HCT116 (cell line): ENCODE data around the gene TTC9B. TPM values are rescaled to one million over a fixed set of nuclear protein-coding genes. Genes with fewer than 3 reads are reported as not detected.

Experiments
- ATAC-seq: fragments of 200-7000 bp; cut with Tn5 transposase; 2 replicates; pipeline ENCODE4 v1.9.1; 2020; ENCODE audit warnings: mild to moderate bottlenecking, moderate library complexity
- BruUV-seq: library from RNA; stranded (reverse); fragments of 400-500 nt; replicated peaks from 2 replicates; lab custom pipeline; 2021; lab: Mats Ljungman, UMichigan
- CTCF ChIA-PET: fragments of 300-600 bp; sonication (Branson Sonifier 250); formaldehyde crosslinking; loops from one replicate; lab custom pipeline; 2021; ENCODE audit warnings: antibody characterized with exemption; lab: Charles Lee
- POLR2A ChIA-PET: fragments of 300-600, 350-600 bp; sonication (Branson Sonifier 250); formaldehyde crosslinking; loops from one replicate; lab custom pipeline; 2021; ENCODE audit warnings: antibody characterized with exemption; lab: Charles Lee
- RAD21 ChIA-PET, 2 experiments: fragments of 300-600 bp; sonication (Branson Sonifier 250); formaldehyde crosslinking; loops; one replicate each; lab custom pipeline; 2023; ENCODE audit warnings: low total read pairs in 2 of 2; ENCODE audit not compliant: uncharacterized antibody in 2 of 2, unreplicated experiment in 2 of 2, low non-redundant PET in 1 of 2; lab: Charles Lee
- DNase-seq: peaks from one replicate; pipeline ENCODE4 v3.0.0-alpha.2; 2010; ENCODE audit warnings: low read depth, low spot score
- H2AFZ ChIP-seq: fragments of 200-600 bp; shearing (Covaris generic), sonication (generic); 2 replicates; pipeline ENCODE4 v1.6.1; 2017; ENCODE audit warnings: low read depth, mixed run types, mixed read lengths, antibody characterized with exemption, low read length; ENCODE audit not compliant: poor library complexity, severe bottlenecking
- H3K27ac ChIP-seq: 2 replicates; pipeline ENCODE4 v1.5.1; 2012; ENCODE audit warnings: low read depth, low read length
- H3K27me3 ChIP-seq: fragments of 200-600 bp; sonication (generic); 2 replicates; pipeline ENCODE4 v1.6.1; 2016; ENCODE audit warnings: mixed run types, low read length, mixed read lengths; ENCODE audit not compliant: insufficient read depth
- H3K36me3 ChIP-seq, 2 experiments: fragments of 200-500 bp in 1 of 2; fragments of 200-600 bp in 1 of 2; sonication (Bioruptor generic) in 1 of 2; sonication (generic) in 1 of 2; 2 replicates each; pipeline versions ENCODE4 v1.5.1 to v1.6.1; 2014 to 2016; ENCODE audit warnings: low read length in 2 of 2, inconsistent platforms in 1 of 2, mixed read lengths in 1 of 2, mixed run types in 1 of 2; ENCODE audit not compliant: insufficient read depth in 2 of 2, control insufficient read depth in 1 of 2
- H3K4me1 ChIP-seq, 2 experiments: fragments of 200-600 bp in 1 of 2; sonication (generic) in 1 of 2; 2 replicates each; pipeline versions ENCODE4 v1.5.1 to v1.6.1; 2012 to 2017; ENCODE audit warnings: low read length in 2 of 2, inconsistent platforms in 1 of 2, mild to moderate bottlenecking in 1 of 2, mixed read lengths in 1 of 2, mixed run types in 1 of 2, moderate library complexity in 1 of 2; ENCODE audit not compliant: insufficient read depth in 2 of 2, control insufficient read depth in 1 of 2
- H3K4me2 ChIP-seq: fragments of 200-600 bp; sonication (generic); 2 replicates; pipeline ENCODE4 v1.6.1; 2017; ENCODE audit warnings: mixed run types, low read length, mixed read lengths
- H3K4me3 ChIP-seq, 2 experiments: fragments of 200-600 bp in 1 of 2; sonication (generic) in 1 of 2; replicated peaks in 1 of 2; 2 replicates each; pipeline ENCODE4 v1.5.1; 2011 to 2016; ENCODE audit warnings: low read length in 2 of 2, control low read depth in 1 of 2, low read depth in 1 of 2, mild to moderate bottlenecking in 1 of 2, mixed read lengths in 1 of 2, mixed run types in 1 of 2
- H3K79me2 ChIP-seq: fragments of 200-600 bp; sonication (generic); 2 replicates; pipeline ENCODE4 v1.6.1; 2017; ENCODE audit warnings: mild to moderate bottlenecking, mixed run types, low read length, moderate library complexity, mixed read lengths; ENCODE audit not compliant: insufficient read depth
- H3K9ac ChIP-seq: fragments of 200-600 bp; sonication (generic); 2 replicates; pipeline ENCODE4 v1.6.1; 2016; ENCODE audit warnings: low read length, mixed read lengths
- H3K9me2 ChIP-seq: fragments of 200-600 bp; sonication (generic), shearing (Covaris generic); 2 replicates; pipeline ENCODE4 v1.6.1; 2017; ENCODE audit warnings: mixed run types, mild to moderate bottlenecking, moderate library complexity; ENCODE audit not compliant: insufficient read depth
- H3K9me3 ChIP-seq, 2 experiments: fragments of 200-500 bp in 1 of 2; fragments of 200-600 bp in 1 of 2; sonication (Bioruptor generic) in 1 of 2; sonication (generic) in 1 of 2; 2 replicates each; pipeline ENCODE4 v1.6.1; 2014 to 2017; ENCODE audit warnings: low read length in 2 of 2, mixed read lengths in 2 of 2, inconsistent platforms in 1 of 2, low read depth in 1 of 2, mild to moderate bottlenecking in 1 of 2, mixed run types in 1 of 2, moderate library complexity in 1 of 2; ENCODE audit not compliant: control insufficient read depth in 1 of 2, insufficient read depth in 1 of 2
- H4K20me1 ChIP-seq: fragments of 200-600 bp; sonication (generic), shearing (Covaris generic); 2 replicates; pipeline ENCODE4 v1.6.1; 2017; ENCODE audit warnings: mixed run types, mild to moderate bottlenecking, moderate library complexity; ENCODE audit not compliant: insufficient read depth
- EGR1 ChIP-seq: IDR thresholded peaks from 2 replicates; pipeline ENCODE4 v1.6.1; 2012; ENCODE audit warnings: low read depth
- ELF1 ChIP-seq: IDR thresholded peaks from 2 replicates; pipeline ENCODE4 v1.6.1; 2012; ENCODE audit warnings: low read depth, borderline replicate concordance
- SRF ChIP-seq: IDR thresholded peaks from 2 replicates; pipeline ENCODE4 v1.6.1; 2012; ENCODE audit warnings: low read depth
- TCF7L2 ChIP-seq: IDR thresholded peaks from 2 replicates; pipeline ENCODE4 v1.7.0; 2011; ENCODE audit warnings: borderline replicate concordance, inconsistent platforms; ENCODE audit not compliant: insufficient read depth, insufficient read length; ENCODE audit errors: extremely low read depth
- intact Hi-C: fragments of 100-400 bp; cut with micrococcal nuclease; formaldehyde crosslinking; loops from 2 replicates; pipeline ENCODE4 v1.10.0; 2022
- total RNA-seq: library from RNA; stranded (reverse); gene quantifications from one replicate; pipeline ENCODE4 v1.2.1, GENCODE V29; 2021; ENCODE audit not compliant: unreplicated experiment
- TF ChIP-seq, protein P1 (sequence below), 3 experiments: fragments of 200-600 bp in 1 of 3; sonication (generic) in 1 of 3; IDR thresholded peaks in 2 of 3; conservative IDR thresholded peaks in 1 of 3; 2 replicates each; pipeline ENCODE4 v1.5.1; 2012 to 2017; ENCODE audit warnings: low read depth in 2 of 3, low read length in 2 of 3, antibody characterized with exemption in 1 of 3, borderline replicate concordance in 1 of 3, control low read depth in 1 of 3, mild to moderate bottlenecking in 1 of 3, mixed read lengths in 1 of 3, mixed run types in 1 of 3, moderate library complexity in 1 of 3; ENCODE audit not compliant: insufficient read depth in 1 of 3

Gene TTC9B
- total RNA-seq, 1 experiment from 2014 or later, result 1.7 TPM

DNA sequence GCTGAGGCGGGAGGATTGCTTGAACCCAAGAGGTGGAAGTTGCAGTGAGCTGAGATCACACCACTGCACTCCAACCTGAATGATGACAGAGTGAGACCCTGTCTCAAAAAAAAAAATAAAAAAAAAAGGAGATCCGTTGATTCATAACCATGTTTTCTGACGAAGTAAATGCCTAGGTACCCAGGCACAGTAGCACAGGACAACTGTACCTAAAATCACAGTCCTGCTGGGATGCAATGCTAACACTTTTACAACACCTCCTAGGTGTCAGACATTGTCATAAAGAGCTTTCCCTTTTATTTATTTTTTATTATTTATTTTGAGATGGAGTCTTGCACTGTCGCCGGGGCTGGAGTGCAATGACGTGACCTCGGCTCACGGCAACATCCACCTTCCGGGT lies 2.5 kb upstream of the TTC9B start:
- ChIA-PET CTCF (interaction anchor here (1.1 to 1.9 kb wide), 3 partner anchors 55 to 85 kb away, joined by 3 to 5 read pairs (median 3); no protein-coding TSS in a partner anchor), POLR2A (no interaction called here), RAD21 (interaction anchor here in 1 of 2 experiments (1.6 kb wide), 1 partner anchor 81 kb away, joined by 4 read pairs; no protein-coding TSS in a partner anchor)
- Histone ChIP-seq H3K79me2 (peaks cover 6% of the 10 kb centered on the region; the same call in 1 of the 2 replicates), H2AFZ (no peak overlapping the region), H3K4me1 (peaks cover 45 to 91% of the 10 kb centered on the region in 2 experiments), H3K4me2 (peak overlapping the region; percentile 76), H3K4me3 (peak overlapping the region in 1 of 2 experiments; percentile 45; a peak in 1 of 4 replicates), H3K9me2 (no peaks in the 10 kb centered on the region), H3K36me3 (no peaks in the 10 kb centered on the region), H3K9ac (peak overlapping the region; percentile 55), H3K9me3 (no peaks in the 10 kb centered on the region), H4K20me1 (no peaks in the 10 kb centered on the region), H3K27ac (peak overlapping the region; percentile 72), H3K27me3 (no peaks in the 10 kb centered on the region)
- ATAC-seq, result no peak
- DNase-seq, result no peak
- no TSS peak for BruUV-seq
- TF ChIP-seq SRF (no peak), EGR1 (no peak), TCF7L2 (no peak), ELF1 (no peak)
- TF ChIP-seq, protein P1, sequence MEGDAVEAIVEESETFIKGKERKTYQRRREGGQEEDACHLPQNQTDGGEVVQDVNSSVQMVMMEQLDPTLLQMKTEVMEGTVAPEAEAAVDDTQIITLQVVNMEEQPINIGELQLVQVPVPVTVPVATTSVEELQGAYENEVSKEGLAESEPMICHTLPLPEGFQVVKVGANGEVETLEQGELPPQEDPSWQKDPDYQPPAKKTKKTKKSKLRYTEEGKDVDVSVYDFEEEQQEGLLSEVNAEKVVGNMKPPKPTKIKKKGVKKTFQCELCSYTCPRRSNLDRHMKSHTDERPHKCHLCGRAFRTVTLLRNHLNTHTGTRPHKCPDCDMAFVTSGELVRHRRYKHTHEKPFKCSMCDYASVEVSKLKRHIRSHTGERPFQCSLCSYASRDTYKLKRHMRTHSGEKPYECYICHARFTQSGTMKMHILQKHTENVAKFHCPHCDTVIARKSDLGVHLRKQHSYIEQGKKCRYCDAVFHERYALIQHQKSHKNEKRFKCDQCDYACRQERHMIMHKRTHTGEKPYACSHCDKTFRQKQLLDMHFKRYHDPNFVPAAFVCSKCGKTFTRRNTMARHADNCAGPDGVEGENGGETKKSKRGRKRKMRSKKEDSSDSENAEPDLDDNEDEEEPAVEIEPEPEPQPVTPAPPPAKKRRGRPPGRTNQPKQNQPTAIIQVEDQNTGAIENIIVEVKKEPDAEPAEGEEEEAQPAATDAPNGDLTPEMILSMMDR (IDR thresholded peaks at IDR 0.05 in 2 of 3, conservative IDR thresholded peaks at IDR 0.05 in 1 of 3; ENCODE audit: borderline replicate concordance in 1 of 3, insufficient read depth in 1 of 3, low read depth in 2 of 3, low read length in 2 of 3), result no peak
- intact Hi-C loops, result loop anchor here (5.0 kb wide), 2 partner anchors 392 to 428 kb away; no protein-coding TSS in a partner anchor
